COR-L47 (cell line): ENCODE data around the gene GBF1.
"Not testable (repeated sequence)": the region's sequence is repeated elsewhere in the genome, so short reads cannot be mapped to it uniquely, and the experiment has no call there.

Source experiments
- DNase-seq: peaks from one replicate; lab custom pipeline; 2025; lab: John Stamatoyannopoulos, UW

GBF1 gene

GRCh38 chr10:102274062-102274461 lies 28.7 kb downstream of the GBF1 start:
- DNase-seq, result no peak

DNA sequence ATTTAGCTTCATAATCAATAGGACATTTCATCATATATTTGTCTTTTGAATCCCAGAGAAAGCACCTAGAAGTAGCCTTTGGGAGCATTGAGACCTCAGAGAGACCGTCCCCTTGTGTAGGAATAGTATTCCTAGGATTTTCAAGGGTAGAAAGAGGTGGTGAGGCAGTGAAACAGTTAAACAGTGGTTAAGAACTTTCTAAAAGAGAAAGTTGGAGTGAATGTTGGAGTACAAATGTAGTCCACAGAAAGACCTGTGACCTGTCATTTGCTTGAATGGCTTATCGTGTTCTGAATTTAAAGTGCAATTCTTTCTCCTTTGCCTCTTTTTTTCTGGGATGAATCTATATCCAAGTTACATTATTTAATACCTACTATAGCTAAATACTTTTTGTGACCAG lies 30.0 kb downstream of the GBF1 start:
- no peak for DNase-seq

GRCh38 chr10:102279104-102279503 lies 33.8 kb downstream of the GBF1 start:
- no peak for DNase-seq

DNA sequence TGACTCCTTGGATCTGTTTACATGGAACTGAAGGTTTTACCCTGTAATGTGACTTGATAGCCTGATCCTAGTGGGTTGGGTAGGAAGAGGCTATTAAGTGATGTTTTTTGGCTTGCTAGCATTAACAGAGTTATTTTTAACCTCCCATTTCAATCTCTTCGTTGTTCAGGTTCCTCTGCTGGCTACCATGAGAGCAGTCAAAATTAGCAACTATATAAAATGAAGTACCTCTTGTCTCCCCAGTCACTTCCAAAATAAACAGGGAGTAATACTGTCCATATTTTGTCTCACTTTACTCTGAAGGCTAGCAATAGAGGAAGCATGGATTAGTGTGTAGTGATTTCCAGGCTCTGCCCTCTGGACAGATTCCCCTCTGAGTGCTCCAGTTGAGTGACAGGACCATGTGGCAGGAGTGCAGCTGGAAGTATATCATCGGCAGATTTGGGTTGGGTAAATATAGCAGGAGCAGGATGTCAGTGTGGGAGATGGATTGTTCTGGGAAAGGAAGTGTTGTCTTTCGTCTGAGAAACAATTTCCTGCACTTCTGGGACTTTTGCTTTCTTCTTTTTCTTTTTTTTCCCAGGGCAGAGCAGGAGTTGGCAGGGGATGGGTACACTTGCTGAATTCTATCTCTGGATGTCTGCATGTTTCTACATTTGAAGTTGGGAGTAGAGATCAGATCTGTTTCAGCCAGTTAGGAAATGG lies 35.2 kb downstream of the GBF1 start:
- DNase-seq, result no peak

DNA sequence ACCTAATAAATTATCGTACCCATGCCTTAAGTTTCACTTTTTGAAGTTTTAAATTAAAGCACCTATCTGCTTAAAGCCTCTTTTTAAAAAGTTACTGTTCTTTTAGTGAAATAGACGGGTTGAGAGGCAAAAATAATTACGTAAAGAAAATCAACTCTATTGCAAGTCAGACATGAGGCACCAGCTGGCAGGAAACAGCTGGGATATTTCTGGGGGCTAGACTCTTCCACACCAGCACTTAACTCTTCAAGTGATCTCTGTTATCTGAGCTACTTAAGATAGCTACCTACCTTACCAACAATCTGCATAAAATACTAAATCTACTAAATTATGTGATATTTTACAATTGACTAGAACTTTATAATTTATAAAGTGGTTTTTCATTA lies 35.8 kb downstream of the GBF1 start:
- DNase-seq, result no peak

GRCh38 chr10:102283488-102283887 lies 38.2 kb downstream of the GBF1 start:
- DNase-seq, result no peak

DNA sequence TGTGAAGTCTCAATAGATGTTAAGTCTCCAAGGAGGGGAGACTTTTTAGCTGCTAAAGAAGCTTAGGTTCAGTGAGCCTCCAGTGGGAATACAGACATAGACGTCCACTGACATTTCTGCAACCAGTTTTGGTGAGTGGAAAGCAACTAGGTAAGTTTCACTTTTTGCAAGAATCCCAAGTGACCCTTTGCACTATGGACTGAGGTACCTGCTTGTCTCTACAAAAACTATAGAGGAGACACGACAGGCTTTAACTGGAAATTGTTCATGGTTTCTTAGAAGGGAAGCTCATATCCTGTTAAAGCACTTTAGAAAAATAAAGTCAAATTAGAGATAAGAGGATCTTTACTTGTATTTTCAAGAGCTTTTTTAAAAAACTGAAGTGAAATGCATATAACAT lies 38.6 kb downstream of the GBF1 start:
- no peak for DNase-seq

GRCh38 chr10:102284531-102284930 lies 39.2 kb downstream of the GBF1 start:
- no peak for DNase-seq

- DNase-seq, result no peak
Observed at GRCh38 chr10:102285133-102285532, 39.8 kb downstream of the GBF1 start.

GRCh38 chr10:102286216-102286615 lies 40.9 kb downstream of the GBF1 start:
- no peak for DNase-seq

DNA sequence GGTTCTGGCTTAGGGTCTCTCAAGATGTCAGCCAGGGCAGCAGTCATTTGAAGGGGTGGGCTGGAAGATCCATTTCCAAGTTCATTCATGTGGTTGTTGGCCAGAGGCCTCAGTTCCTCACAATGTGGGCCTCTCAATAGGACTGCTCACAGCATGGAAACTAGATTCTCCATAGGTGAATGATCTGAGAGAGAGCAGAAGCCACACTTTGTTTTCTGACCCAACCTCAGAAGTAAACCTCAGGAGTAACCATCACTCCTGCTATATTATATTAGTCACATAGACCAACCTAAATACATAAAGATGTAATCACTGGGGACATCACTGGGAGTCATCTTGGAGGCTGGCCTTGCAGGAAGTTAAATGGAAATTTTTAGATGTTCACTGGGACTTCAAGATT lies 42.2 kb downstream of the GBF1 start:
- DNase-seq, result no peak

DNA sequence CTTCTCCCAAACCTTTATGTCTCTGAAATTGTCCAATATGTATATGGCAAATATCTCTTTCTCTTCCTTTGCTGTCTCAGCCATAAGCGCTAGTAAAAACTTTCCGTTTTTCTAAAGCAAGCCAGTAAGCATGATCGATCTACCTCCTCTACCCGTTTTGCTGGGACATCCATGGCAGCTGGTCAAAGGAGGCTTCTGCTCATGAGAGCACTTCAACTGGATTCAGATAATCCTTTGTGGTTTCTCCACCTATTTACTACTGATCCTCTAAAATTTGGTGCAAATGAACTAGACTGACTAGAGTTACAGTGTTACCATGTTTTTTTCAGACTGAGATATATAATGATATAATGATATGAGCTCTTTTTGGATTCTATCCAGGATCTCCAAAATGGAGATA lies 42.7 kb downstream of the GBF1 start:
- no peak for DNase-seq

GRCh38 chr10:102289356-102289755 lies 44.0 kb downstream of the GBF1 start:
- DNase-seq, result no peak

DNA sequence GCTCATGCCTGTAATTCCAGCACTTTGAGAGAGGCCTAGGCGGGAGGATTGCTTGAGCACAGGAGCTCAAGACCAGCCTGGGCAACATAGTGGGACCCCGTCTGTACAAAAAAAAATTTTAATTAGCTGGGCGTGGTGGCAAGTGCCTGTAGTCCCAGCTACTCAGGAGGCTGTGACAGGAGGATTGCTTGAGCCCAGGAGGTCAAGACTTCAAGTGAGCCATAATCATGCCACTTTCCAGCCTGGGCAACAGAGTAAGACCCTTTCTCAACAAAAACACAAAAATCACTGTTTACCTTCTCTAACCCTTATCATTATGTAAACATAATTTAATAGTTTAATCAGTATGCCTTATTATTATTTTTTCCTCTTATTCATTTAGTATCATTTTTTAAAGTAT lies 44.5 kb downstream of the GBF1 start:
- no peak for DNase-seq

DNA sequence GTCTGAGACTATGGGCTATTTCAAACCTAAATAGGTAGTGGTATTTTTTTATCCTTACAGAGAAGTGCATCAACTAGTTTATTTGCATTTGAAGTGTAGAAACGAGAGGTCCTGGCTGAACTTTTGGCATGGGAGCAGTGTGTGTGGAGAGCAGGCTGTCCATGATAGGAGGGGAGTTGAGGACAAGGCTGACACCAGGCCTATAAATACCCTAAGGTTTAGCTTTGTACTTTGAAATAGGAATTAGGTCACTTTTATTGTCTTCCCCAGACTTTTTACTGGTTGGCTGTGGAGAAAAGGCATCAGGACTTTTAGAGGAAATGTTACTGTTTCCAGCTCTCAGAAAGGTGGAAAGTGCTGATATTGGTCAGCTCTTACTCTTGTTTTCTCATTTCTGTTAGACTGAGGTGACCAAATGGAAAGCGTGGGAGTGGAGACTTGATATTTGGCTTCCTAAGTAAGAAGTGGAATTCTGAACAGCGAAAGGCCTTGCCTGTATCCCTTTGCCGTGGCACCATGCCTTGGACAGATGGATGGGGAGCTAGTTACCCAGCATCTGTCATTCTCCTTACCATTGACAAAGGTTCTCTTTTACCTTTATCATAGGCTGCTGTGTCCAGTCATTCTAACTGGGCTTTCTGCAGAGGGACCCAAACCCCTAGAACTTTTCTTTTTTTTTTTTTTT lies 46.0 kb downstream of the GBF1 start:
- no peak for DNase-seq

DNA sequence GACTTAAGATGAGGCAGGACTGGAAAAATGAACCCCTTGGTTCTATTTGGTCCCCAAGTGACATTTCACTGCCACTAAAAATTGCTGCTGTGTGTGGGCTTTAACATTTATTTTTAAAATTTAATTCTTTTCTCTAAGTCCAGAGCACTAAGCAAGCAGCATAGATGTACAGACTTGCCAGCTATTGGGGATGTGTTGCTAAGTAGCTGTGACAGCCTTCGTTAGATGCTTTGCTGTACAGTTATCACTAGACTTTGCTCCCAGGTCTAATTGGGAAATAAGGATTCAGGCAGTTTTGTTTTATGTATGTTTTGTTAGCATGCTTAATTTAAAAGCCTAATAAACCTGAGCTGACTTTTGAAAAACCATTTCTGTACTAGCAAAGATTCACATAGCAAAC lies 51.8 kb downstream of the GBF1 start:
- no peak for DNase-seq

DNA sequence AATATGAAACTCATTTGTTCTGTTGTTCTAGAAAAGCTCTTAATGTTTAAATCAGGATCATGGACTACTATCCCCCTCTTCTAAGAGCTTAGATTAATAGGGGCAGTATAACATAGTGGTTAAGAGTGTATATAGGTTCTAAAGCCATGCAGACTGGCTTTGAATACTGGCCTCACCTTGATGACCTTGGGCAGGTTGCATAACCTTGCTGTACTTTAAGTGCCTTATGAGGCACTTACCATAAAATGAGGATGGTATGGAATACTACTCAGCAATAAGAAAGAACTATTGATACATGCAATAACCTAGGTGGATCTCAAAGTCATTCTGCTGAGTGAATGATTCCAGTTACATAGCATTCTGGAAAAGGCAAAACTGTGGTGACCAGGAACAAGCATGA lies 53.6 kb downstream of the GBF1 start:
- DNase-seq, result no peak

GRCh38 chr10:102299873-102300272 lies 54.5 kb downstream of the GBF1 start:
- no peak for DNase-seq

- DNase-seq, result no peak
Observed at GRCh38 chr10:102300278-102300843, 55.0 kb downstream of the GBF1 start.

- not testable (repeated sequence) for DNase-seq
Observed at GRCh38 chr10:102300912-102301311, 55.6 kb downstream of the GBF1 start.

GRCh38 chr10:102301332-102301731 lies 56.0 kb downstream of the GBF1 start:
- not testable (repeated sequence) for DNase-seq

DNA sequence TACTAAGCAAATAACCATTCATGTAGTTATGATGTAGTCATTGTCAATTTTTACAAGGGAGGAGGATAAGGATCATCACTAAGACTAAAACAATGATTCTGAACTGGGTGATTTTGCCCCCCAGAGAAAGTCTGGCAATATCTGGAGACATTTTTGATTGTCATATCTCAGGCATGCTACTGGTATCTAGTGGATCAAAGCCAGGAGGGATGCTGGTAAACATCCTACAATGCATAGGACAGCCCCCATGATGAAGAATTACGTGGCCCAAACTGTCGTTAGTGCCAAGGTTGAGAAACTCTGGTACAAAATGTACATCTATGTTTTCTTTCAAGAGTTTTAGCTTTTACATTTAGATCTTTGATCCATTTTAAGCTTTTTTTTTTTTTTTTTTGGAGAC lies 57.3 kb downstream of the GBF1 start:
- no peak for DNase-seq

DNA sequence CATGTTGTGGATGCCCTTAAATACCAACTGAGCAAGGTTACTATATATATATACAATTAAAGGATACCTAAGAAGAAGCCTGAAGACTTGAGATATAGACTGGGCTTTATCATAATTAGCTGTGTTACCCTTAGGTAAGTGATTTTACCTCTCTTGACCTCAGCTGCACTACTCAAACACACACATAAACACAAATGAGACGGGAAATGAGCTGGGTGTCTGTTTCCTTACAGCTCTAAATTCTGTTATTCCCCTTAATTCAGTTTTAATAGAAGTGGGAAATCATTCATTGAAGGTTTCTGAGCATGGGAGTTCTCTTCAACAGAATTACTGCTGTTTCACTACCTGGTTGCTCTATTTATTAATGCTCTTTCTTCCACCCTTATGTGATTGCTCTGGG lies 60.7 kb downstream of the GBF1 start:
- DNase-seq, result no peak

DNA sequence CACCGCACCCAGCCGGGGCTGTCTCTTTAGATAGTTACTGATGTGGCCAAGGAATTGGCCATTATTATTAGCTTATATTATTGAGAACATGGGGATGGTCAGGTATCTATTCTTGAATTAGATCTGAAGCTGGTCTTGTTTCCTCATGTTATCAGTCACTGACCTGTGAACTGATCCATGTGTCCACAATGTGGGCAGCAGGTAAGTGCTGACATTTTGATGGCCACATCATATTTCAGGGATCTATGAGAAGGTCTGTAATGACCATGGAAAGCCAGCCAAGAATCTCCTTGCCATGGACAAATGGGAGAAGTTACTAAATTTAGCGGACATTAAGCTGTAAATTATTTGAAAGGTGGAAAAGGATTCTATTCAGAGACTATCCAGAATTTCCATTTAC lies 61.4 kb downstream of the GBF1 start:
- DNase-seq, result no peak
